ENCODE measurements around the gene GPBP1. TPM values are rescaled to one million over a fixed set of nuclear protein-coding genes. Genes with fewer than 3 reads are reported as not detected.

Gene GPBP1
- total RNA-seq, 1 experiment from 2014 or later = 100 TPM

DNA sequence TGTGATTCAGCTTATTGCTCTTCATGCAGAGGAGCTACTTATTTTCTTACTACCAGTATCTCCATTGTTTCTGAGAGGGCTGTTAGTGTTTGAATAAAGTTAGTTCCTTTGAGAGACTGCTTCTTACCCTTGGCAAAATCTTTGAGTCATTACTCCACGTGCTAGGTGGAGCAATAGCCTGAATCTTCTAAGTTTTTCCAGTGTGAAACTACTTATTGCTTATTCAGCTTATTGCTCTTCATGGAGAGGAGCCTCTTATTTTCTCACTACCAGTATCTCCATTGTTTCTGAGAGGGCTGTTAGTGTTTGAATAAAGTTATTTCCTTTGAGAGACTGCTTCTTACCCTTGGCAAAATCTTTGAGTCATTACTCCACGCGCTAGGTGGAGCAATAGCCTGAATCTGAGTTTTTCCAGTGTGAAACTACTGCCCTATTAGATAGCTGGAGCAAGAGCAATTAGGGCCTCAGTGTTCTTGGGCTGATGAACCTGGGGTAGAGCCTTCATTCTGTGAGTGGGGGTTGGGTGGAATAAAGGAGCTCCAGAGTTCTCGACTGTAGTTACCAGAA is 41.9 kb downstream of the GPBP1 start:
- CTCF ChIA-PET = interaction anchor here (1.3 to 2.5 kb wide), 2 partner anchors 78 to 265 kb away, joined by 4 to 8 read pairs; no protein-coding TSS in a partner anchor
- POLR2A ChIA-PET = interaction anchor here (0.5 to 1.6 kb wide), 2 partner anchors 42 to 166 kb away, joined by 3 to 5 read pairs; partner anchors contain the start of gene GPBP1

DNA sequence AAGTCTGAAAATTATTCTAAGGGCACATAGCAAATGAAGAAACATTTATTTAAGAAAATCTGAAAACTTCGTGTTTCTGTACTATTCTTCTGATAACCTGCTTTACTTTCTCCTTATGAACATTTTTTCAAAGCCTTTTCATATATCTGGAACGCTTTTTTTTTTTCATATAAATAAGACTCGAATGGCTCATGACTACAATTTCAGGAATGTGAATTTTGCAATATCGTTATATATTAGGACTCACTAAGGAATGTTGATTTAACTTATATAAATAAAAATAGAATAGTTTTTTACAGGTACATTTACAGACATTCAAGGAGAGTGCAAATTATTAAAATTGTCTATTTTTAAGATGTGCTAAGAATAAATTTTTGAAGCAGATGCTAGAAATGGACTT is 42.9 kb downstream of the GPBP1 start:
- DNase-seq (ENCODE audit: low spot score) (no peak), ATAC-seq (no peak)
- peaks cover 28% of the 10 kb centered on the region for H3K4me1 Mint-ChIP-seq
- no peak overlapping the region for H3K4me3 Mint-ChIP-seq
- POLR2A ChIA-PET = no interaction called here
- H3K36me3 Mint-ChIP-seq = peaks cover 32% of the 10 kb centered on the region
- CTCF ChIA-PET = interaction anchor here (2.5 kb wide), 1 partner anchor 79 kb away, joined by 8 read pairs; no protein-coding TSS in a partner anchor
- H3K27me3 Mint-ChIP-seq (ENCODE audit: low read depth) = no peaks in the 10 kb centered on the region
- no peaks in the 10 kb centered on the region for H3K9me3 Mint-ChIP-seq
- no peak overlapping the region for H3K27ac Mint-ChIP-seq
- TF ChIP-seq IRF2 (CRISPR knock-in tag; IDR thresholded peaks at IDR 0.05; ENCODE audit: borderline replicate concordance, low read depth) (no peak), ZNF423 (CRISPR knock-in tag; IDR thresholded peaks at IDR 0.05) (no peak), SMAD3 (CRISPR knock-in tag; IDR thresholded peaks at IDR 0.05; ENCODE audit: borderline replicate concordance) (no peak), SMAD4 (CRISPR knock-in tag; IDR thresholded peaks at IDR 0.05) (no peak), TCF7 (CRISPR knock-in tag; IDR thresholded peaks at IDR 0.05; ENCODE audit: low read depth) (no peak), ZNF317 (CRISPR knock-in tag; IDR thresholded peaks at IDR 0.05; ENCODE audit: borderline replicate concordance, low read depth) (no peak), ATF1 (CRISPR knock-in tag; IDR thresholded peaks at IDR 0.05) (no peak), ELF4 (CRISPR knock-in tag; IDR thresholded peaks at IDR 0.05; ENCODE audit: low read depth) (no peak)
- TF ChIP-seq, protein P1, sequence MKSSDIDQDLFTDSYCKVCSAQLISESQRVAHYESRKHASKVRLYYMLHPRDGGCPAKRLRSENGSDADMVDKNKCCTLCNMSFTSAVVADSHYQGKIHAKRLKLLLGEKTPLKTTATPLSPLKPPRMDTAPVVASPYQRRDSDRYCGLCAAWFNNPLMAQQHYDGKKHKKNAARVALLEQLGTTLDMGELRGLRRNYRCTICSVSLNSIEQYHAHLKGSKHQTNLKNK (CRISPR knock-in tag; IDR thresholded peaks at IDR 0.05) = no peak
- TF ChIP-seq, protein P2, sequence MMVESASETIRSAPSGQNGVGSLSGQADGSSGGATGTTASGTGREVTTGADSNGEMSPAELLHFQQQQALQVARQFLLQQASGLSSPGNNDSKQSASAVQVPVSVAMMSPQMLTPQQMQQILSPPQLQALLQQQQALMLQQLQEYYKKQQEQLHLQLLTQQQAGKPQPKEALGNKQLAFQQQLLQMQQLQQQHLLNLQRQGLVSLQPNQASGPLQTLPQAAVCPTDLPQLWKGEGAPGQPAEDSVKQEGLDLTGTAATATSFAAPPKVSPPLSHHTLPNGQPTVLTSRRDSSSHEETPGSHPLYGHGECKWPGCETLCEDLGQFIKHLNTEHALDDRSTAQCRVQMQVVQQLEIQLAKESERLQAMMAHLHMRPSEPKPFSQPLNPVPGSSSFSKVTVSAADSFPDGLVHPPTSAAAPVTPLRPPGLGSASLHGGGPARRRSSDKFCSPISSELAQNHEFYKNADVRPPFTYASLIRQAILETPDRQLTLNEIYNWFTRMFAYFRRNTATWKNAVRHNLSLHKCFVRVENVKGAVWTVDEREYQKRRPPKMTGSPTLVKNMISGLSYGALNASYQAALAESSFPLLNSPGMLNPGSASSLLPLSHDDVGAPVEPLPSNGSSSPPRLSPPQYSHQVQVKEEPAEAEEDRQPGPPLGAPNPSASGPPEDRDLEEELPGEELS (CRISPR knock-in tag; IDR thresholded peaks at IDR 0.05) = no peak
- TF ChIP-seq, protein P3, sequence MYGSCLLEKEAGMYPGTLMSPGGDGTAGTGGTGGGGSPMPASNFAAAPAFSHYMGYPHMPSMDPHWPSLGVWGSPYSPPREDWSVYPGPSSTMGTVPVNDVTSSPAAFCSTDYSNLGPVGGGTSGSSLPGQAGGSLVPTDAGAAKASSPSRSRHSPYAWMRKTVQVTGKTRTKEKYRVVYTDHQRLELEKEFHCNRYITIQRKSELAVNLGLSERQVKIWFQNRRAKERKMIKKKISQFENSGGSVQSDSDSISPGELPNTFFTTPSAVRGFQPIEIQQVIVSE (CRISPR knock-in tag; IDR thresholded peaks at IDR 0.05; ENCODE audit: borderline replicate concordance) = no peak
- TF ChIP-seq, protein P4, sequence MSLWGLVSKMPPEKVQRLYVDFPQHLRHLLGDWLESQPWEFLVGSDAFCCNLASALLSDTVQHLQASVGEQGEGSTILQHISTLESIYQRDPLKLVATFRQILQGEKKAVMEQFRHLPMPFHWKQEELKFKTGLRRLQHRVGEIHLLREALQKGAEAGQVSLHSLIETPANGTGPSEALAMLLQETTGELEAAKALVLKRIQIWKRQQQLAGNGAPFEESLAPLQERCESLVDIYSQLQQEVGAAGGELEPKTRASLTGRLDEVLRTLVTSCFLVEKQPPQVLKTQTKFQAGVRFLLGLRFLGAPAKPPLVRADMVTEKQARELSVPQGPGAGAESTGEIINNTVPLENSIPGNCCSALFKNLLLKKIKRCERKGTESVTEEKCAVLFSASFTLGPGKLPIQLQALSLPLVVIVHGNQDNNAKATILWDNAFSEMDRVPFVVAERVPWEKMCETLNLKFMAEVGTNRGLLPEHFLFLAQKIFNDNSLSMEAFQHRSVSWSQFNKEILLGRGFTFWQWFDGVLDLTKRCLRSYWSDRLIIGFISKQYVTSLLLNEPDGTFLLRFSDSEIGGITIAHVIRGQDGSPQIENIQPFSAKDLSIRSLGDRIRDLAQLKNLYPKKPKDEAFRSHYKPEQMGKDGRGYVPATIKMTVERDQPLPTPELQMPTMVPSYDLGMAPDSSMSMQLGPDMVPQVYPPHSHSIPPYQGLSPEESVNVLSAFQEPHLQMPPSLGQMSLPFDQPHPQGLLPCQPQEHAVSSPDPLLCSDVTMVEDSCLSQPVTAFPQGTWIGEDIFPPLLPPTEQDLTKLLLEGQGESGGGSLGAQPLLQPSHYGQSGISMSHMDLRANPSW (CRISPR knock-in tag; conservative IDR thresholded peaks at IDR 0.05; ENCODE audit: low read depth) = no peak

More for the DNA sequence above, 41.9 kb downstream of the GPBP1 start:
- Mint-ChIP-seq H3K36me3 (peaks cover 28% of the 10 kb centered on the region), H3K27me3 (ENCODE audit: low read depth) (no peaks in the 10 kb centered on the region), H3K4me1 (peaks cover 29% of the 10 kb centered on the region), H3K9me3 (no peaks in the 10 kb centered on the region), H3K4me3 (no peak overlapping the region), H3K27ac (peak overlapping the region; percentile 87)
- DNase-seq (ENCODE audit: low spot score) (no peak), ATAC-seq (no peak)
- TF ChIP-seq NR2C2 (CRISPR knock-in tag; IDR thresholded peaks at IDR 0.05) = no peak
- TF ChIP-seq SP1 (CRISPR knock-in tag; conservative IDR thresholded peaks at IDR 0.05) = no peak
- TF ChIP-seq, protein P5, sequence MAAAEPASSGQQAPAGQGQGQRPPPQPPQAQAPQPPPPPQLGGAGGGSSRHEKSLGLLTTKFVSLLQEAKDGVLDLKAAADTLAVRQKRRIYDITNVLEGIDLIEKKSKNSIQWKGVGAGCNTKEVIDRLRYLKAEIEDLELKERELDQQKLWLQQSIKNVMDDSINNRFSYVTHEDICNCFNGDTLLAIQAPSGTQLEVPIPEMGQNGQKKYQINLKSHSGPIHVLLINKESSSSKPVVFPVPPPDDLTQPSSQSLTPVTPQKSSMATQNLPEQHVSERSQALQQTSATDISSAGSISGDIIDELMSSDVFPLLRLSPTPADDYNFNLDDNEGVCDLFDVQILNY (CRISPR knock-in tag; IDR thresholded peaks at IDR 0.05) = no peak
- no peak for TF ChIP-seq ELF4 (CRISPR knock-in tag; IDR thresholded peaks at IDR 0.05; ENCODE audit: low read depth)
- no peak for TF ChIP-seq ETV6 (CRISPR knock-in tag; IDR thresholded peaks at IDR 0.05)
- TF ChIP-seq, protein P6, sequence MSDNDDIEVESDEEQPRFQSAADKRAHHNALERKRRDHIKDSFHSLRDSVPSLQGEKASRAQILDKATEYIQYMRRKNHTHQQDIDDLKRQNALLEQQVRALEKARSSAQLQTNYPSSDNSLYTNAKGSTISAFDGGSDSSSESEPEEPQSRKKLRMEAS (CRISPR knock-in tag; IDR thresholded peaks at IDR 0.05) = no peak
- TF ChIP-seq, protein P7, sequence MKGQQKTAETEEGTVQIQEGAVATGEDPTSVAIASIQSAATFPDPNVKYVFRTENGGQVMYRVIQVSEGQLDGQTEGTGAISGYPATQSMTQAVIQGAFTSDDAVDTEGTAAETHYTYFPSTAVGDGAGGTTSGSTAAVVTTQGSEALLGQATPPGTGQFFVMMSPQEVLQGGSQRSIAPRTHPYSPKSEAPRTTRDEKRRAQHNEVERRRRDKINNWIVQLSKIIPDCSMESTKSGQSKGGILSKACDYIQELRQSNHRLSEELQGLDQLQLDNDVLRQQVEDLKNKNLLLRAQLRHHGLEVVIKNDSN (CRISPR knock-in tag; IDR thresholded peaks at IDR 0.05) = no peak
- no peak for TF ChIP-seq NR3C1 (CRISPR knock-in tag; conservative IDR thresholded peaks at IDR 0.05; ENCODE audit: low read depth)
- TF ChIP-seq ZNF232 (CRISPR knock-in tag; IDR thresholded peaks at IDR 0.05) = no peak
- TF ChIP-seq, protein P1 (CRISPR knock-in tag; IDR thresholded peaks at IDR 0.05) = no peak
- TF ChIP-seq RELA (CRISPR knock-in tag; IDR thresholded peaks at IDR 0.05; ENCODE audit: borderline replicate concordance) = no peak
- TF ChIP-seq, protein P8, sequence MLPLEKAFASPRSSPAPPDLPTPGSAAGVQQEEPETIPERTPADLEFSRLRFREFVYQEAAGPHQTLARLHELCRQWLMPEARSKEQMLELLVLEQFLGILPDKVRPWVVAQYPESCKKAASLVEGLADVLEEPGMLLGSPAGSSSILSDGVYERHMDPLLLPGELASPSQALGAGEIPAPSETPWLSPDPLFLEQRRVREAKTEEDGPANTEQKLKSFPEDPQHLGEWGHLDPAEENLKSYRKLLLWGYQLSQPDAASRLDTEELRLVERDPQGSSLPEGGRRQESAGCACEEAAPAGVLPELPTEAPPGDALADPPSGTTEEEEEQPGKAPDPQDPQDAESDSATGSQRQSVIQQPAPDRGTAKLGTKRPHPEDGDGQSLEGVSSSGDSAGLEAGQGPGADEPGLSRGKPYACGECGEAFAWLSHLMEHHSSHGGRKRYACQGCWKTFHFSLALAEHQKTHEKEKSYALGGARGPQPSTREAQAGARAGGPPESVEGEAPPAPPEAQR (CRISPR knock-in tag; IDR thresholded peaks at IDR 0.05) = no peak
- no peak for TF ChIP-seq PRRX2 (CRISPR knock-in tag; IDR thresholded peaks at IDR 0.05)
- no peak for TF ChIP-seq EMX1 (CRISPR knock-in tag; IDR thresholded peaks at IDR 0.05)
- no peak for TF ChIP-seq IRF2 (CRISPR knock-in tag; IDR thresholded peaks at IDR 0.05; ENCODE audit: borderline replicate concordance, low read depth)
- TF ChIP-seq, protein P9, sequence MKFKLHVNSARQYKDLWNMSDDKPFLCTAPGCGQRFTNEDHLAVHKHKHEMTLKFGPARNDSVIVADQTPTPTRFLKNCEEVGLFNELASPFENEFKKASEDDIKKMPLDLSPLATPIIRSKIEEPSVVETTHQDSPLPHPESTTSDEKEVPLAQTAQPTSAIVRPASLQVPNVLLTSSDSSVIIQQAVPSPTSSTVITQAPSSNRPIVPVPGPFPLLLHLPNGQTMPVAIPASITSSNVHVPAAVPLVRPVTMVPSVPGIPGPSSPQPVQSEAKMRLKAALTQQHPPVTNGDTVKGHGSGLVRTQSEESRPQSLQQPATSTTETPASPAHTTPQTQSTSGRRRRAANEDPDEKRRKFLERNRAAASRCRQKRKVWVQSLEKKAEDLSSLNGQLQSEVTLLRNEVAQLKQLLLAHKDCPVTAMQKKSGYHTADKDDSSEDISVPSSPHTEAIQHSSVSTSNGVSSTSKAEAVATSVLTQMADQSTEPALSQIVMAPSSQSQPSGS (CRISPR knock-in tag; IDR thresholded peaks at IDR 0.05; ENCODE audit: borderline replicate concordance, low read depth) = no peak
- TF ChIP-seq ZNF423 (CRISPR knock-in tag; IDR thresholded peaks at IDR 0.05) = no peak
- no peak for TF ChIP-seq ATF1 (CRISPR knock-in tag; IDR thresholded peaks at IDR 0.05)
- TF ChIP-seq NR1H2 (CRISPR knock-in tag; IDR thresholded peaks at IDR 0.05) = no peak
